Muscle layer of colon (tissue), 2 donors: ENCODE data around the gene CLEC4F.

Source experiments
- H3K27ac ChIP-seq: one replicate; pipeline ENCODE4 v1.7.0; 2013; ENCODE audit warnings: low read depth, mild to moderate bottlenecking, low read length, moderate library complexity
- H3K27me3 ChIP-seq, 2 donors: one replicate each; pipeline ENCODE4 v1.7.0; 2013; ENCODE audit warnings: low read length in 2 of 2, mild to moderate bottlenecking in 2 of 2; ENCODE audit not compliant: insufficient read depth in 2 of 2, control insufficient read depth in 1 of 2
- H3K36me3 ChIP-seq: one replicate; pipeline ENCODE4 v1.7.0; 2013; ENCODE audit warnings: mild to moderate bottlenecking, low read length; ENCODE audit not compliant: insufficient read depth
- H3K4me1 ChIP-seq: one replicate; pipeline ENCODE4 v1.7.0; 2013; ENCODE audit warnings: mild to moderate bottlenecking, low read length; ENCODE audit not compliant: insufficient read depth
- H3K4me3 ChIP-seq, 2 donors: one replicate each; pipeline ENCODE4 v1.7.0; 2013; ENCODE audit warnings: low read length in 2 of 2, low read depth in 1 of 2, mild to moderate bottlenecking in 1 of 2, moderate library complexity in 1 of 2
- H3K9ac ChIP-seq: one replicate; pipeline ENCODE4 v1.7.0; 2013; ENCODE audit warnings: low read length
- H3K9me3 ChIP-seq: one replicate; pipeline ENCODE4 v1.7.0; 2013; ENCODE audit warnings: mild to moderate bottlenecking, low read length
- donor health status: abdominal sarcoma.
- donor health status: Adenocarcinoma of cecum.

CLEC4F gene

GRCh38 chr2:70767699-70768589 lies 52.5 kb downstream of the CLEC4F start, which contains the start of gene ADD2:
Gene ADD2, minus strand, starts transcription at chr2:70768200. Its CDS starts 61,792 bp downstream, at chr2:70706408.
- no peak within 1 kb of the TSS for H3K9ac ChIP-seq
- H3K36me3 ChIP-seq, result no peaks in the 10 kb centered on the region
- H3K27me3 ChIP-seq, result peaks cover 18 to 21% of the 10 kb centered on the region in 2 donors
- H3K9me3 ChIP-seq, result no peaks in the 10 kb centered on the region
- H3K27ac ChIP-seq, result no peak within 1 kb of the TSS
- peak within 1 kb of the TSS; percentile 30 to 47 for H3K4me3 ChIP-seq
- H3K4me1 ChIP-seq, result peaks cover 8% of the 10 kb centered on the region

- H3K36me3 ChIP-seq, result no peaks in the 10 kb centered on the region
- no peak overlapping the region for H3K9ac ChIP-seq
- H3K9me3 ChIP-seq, result no peaks in the 10 kb centered on the region
- H3K4me3 ChIP-seq, result peak overlapping the region; percentile 25 to 47
- H3K27me3 ChIP-seq, result peaks cover 18 to 21% of the 10 kb centered on the region in 2 donors
- peaks cover 8% of the 10 kb centered on the region for H3K4me1 ChIP-seq
- H3K27ac ChIP-seq, result no peak overlapping the region
Observed at GRCh38 chr2:70767079-70767698, 53.2 kb downstream of the CLEC4F start.

GRCh38 chr2:70766357-70767078 lies 53.9 kb downstream of the CLEC4F start:
- Histone ChIP-seq H3K9ac (no peak overlapping the region), H3K27ac (no peak overlapping the region)

GRCh38 chr2:70765507-70765906 lies 54.9 kb downstream of the CLEC4F start:
- H3K36me3 ChIP-seq, result no peaks in the 10 kb centered on the region
- H3K9me3 ChIP-seq, result no peaks in the 10 kb centered on the region
- H3K4me3 ChIP-seq, result no peak overlapping the region
- H3K4me1 ChIP-seq, result peaks cover 8% of the 10 kb centered on the region
- no peak overlapping the region for H3K9ac ChIP-seq
- H3K27ac ChIP-seq, result no peak overlapping the region
- H3K27me3 ChIP-seq, result peaks cover 18 to 21% of the 10 kb centered on the region in 2 donors

More at GRCh38 chr2:70766357-70767078, 53.9 kb downstream of the CLEC4F start:
- H3K9me3 ChIP-seq, result no peaks in the 10 kb centered on the region
- peaks cover 18 to 21% of the 10 kb centered on the region in 2 donors for H3K27me3 ChIP-seq
- H3K4me1 ChIP-seq, result peaks cover 8% of the 10 kb centered on the region
- H3K36me3 ChIP-seq, result no peaks in the 10 kb centered on the region
- peak overlapping the region in 1 of 2 donors; percentile 45 for H3K4me3 ChIP-seq

GRCh38 chr2:70759446-70759845 lies 61.0 kb downstream of the CLEC4F start:
- no peak overlapping the region for H3K9ac ChIP-seq

More at GRCh38 chr2:70759446-70759845, 61.0 kb downstream of the CLEC4F start:
- Histone ChIP-seq H3K27ac (no peak overlapping the region), H3K4me3 (no peak overlapping the region), H3K36me3 (no peaks in the 10 kb centered on the region), H3K27me3 (peaks cover 0 to 3% of the 10 kb centered on the region in 2 donors), H3K4me1 (no peaks in the 10 kb centered on the region), H3K9me3 (no peaks in the 10 kb centered on the region)
